Liver (tissue), 3 donors: Measurements from ENCODE around the gene PSD.

Source experiments
- ATF3 ChIP-seq: IDR thresholded peaks from 2 replicates; pipeline ENCODE4 v1.6.1; 2016; ENCODE audit warnings: antibody characterized with exemption
- CTCF ChIP-seq: fragments of 150-350 bp; IDR thresholded peaks from 2 replicates; pipeline ENCODE4 v1.5.1; 2017; ENCODE audit warnings: improper control_type of control experiment, low read depth, low read length; ENCODE audit not compliant: missing input control
- GABPA ChIP-seq, 2 donors: IDR thresholded peaks in 1 of 2; conservative IDR thresholded peaks in 1 of 2; 2 replicates each; pipeline ENCODE4 v1.6.1; 2016; ENCODE audit warnings: antibody characterized with exemption in 2 of 2, mild to moderate bottlenecking in 1 of 2, moderate library complexity in 1 of 2
- JUND ChIP-seq, 2 donors: IDR thresholded peaks; 2 replicates each; pipeline ENCODE4 v1.6.1; 2016; ENCODE audit warnings: antibody characterized with exemption in 2 of 2
- MAX ChIP-seq: IDR thresholded peaks from 2 replicates; pipeline ENCODE4 v1.6.1; 2016; ENCODE audit warnings: antibody characterized with exemption
- RAD21 ChIP-seq, 2 donors: IDR thresholded peaks; 2 replicates each; pipeline ENCODE4 v1.6.1; 2016; ENCODE audit warnings: antibody characterized with exemption in 2 of 2, mild to moderate bottlenecking in 2 of 2
- RXRA ChIP-seq, 2 donors: IDR thresholded peaks; 2 replicates each; pipeline ENCODE4 v1.6.1; 2017 to 2018; ENCODE audit warnings: antibody characterized with exemption in 2 of 2, mild to moderate bottlenecking in 1 of 2
- SP1 ChIP-seq: IDR thresholded peaks from 2 replicates; pipeline ENCODE4 v1.6.1; 2018; ENCODE audit warnings: antibody characterized with exemption, mild to moderate bottlenecking
- TAF1 ChIP-seq: conservative IDR thresholded peaks from 2 replicates; pipeline ENCODE4 v1.6.1; 2016; ENCODE audit warnings: antibody characterized with exemption, mild to moderate bottlenecking
- YY1 ChIP-seq: IDR thresholded peaks from 2 replicates; pipeline ENCODE4 v1.6.1; 2016; ENCODE audit warnings: antibody characterized with exemption, mild to moderate bottlenecking
- ZBTB33 ChIP-seq: IDR thresholded peaks from 2 replicates; pipeline ENCODE4 v1.6.1; 2016; ENCODE audit warnings: antibody characterized with exemption
- donor health status: healthy.
- donor health status: healthy.

- no peak for TF ChIP-seq CTCF
- no peak for TF ChIP-seq GABPA (IDR thresholded peaks at IDR 0.05 in 1 of 2, conservative IDR thresholded peaks at IDR 0.05 in 1 of 2)
- TF ChIP-seq TAF1 = no peak
- no peak for TF ChIP-seq RAD21 (IDR thresholded peaks at IDR 0.05)
- TF ChIP-seq YY1 = no peak
- no peak for TF ChIP-seq JUND (IDR thresholded peaks at IDR 0.05)
- no peak for TF ChIP-seq RXRA (IDR thresholded peaks at IDR 0.05)
- no peak for TF ChIP-seq ZBTB33
- TF ChIP-seq ATF3 = no peak
- no peak for TF ChIP-seq MAX
- no peak for TF ChIP-seq SP1
Observed at GRCh38 chr10:102426803-102427287, 8.3 kb upstream of the PSD start.
